ENCODE results near the gene ZSCAN18.

Gene ZSCAN18

GRCh38 chr19:58042495-58043340 lies 55.3 kb downstream of the ZSCAN18 start:
- DNase-seq, result no peak

GRCh38 chr19:58040751-58041525 lies 57.1 kb downstream of the ZSCAN18 start:
- no peak for DNase-seq

- no peak for DNase-seq
Observed at GRCh38 chr19:58038688-58039204, 59.3 kb downstream of the ZSCAN18 start.

GRCh38 chr19:58037927-58038687 lies 59.9 kb downstream of the ZSCAN18 start:
- DNase-seq, result no peak

- no peak for DNase-seq
Observed at GRCh38 chr19:58035863-58036262, 62.2 kb downstream of the ZSCAN18 start.

- no peak for DNase-seq
Observed at GRCh38 chr19:58034477-58034793, 63.6 kb downstream of the ZSCAN18 start.

All from cortex of kidney (tissue), 1 donor.